ENCODE results near the gene TCERG1. TPM values are rescaled to one million over a fixed set of nuclear protein-coding genes. Genes with fewer than 3 reads are reported as not detected.

The TCERG1 gene
- total and polyA plus RNA-seq, 9 of the 15 experiments (the other 6 are each of a cell fraction or from before 2014, with no cell fraction given): 50.3 to 148 (median 119) TPM

DNA sequence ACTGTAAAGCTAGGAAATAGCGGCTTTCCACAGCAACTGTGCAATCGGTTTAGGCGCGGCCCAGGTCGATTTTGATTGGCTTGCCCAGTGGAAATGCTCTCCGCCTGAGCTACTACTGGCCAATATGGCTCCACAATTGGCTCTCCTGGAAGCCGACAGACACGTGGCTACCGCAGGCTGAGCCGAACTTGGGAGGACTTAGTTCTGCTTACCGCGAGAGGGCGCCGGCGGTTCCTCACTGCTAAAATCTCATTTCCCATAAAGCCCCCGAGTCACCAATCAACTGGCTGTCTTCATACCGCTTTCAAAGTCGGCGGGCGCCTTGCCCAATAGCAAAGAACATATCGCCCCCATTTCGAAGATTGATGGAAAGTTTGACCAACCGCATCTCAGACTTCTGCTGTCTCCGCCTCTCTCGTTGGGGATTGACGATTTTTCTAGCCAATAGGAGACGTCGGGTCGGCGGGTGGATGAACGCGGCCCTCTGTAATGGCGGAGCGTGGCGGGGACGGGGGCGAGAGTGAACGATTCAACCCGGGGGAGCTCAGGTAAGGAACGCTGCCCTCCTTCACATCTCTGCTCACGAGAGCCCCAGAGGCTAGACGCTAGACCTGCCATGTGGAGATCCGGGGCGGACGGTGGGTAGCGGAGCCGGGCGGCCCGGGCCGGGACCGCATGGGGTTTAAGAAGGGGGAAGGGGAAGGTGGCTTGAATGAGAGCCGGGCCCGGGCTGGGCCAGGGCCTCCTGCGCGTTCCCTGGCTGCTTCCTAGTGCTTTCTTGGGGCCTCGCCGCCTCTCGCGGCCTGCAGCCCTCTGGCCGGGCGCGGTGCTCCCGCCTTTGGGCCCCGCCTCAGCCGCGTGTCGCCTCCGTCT is at the start of gene TCERG1 (continued):
- TF ChIP-seq LARP7 (IDR thresholded peaks at IDR 0.05) (no peak; the same call in 1 of the 2 replicates), ZNF79 (CRISPR knock-in tag; IDR thresholded peaks at IDR 0.05; ENCODE audit: low read depth) (peak; percentile 74), RFX7 (CRISPR knock-in tag; IDR thresholded peaks at IDR 0.05) (no peak), ZNF12 (CRISPR knock-in tag; IDR thresholded peaks at IDR 0.05) (no peak; the same call in 1 of the 2 replicates), ZNF76 (CRISPR knock-in tag; IDR thresholded peaks at IDR 0.05; ENCODE audit: borderline replicate concordance) (peak; percentile 92), ZNF174 (CRISPR knock-in tag; IDR thresholded peaks at IDR 0.05) (no peak), ZNF124 (CRISPR knock-in tag; IDR thresholded peaks at IDR 0.05) (no peak), HIVEP1 (CRISPR knock-in tag; IDR thresholded peaks at IDR 0.05) (no peak), POLR2AphosphoS2 (IDR thresholded peaks at IDR 0.05; ENCODE audit: low read length) (no peak), HMG20B (CRISPR knock-in tag; IDR thresholded peaks at IDR 0.05) (no peak; the same call in 1 of the 2 replicates), HNRNPUL1 (IDR thresholded peaks at IDR 0.05; ENCODE audit: low read length) (no peak), MEF2D (tag; conservative IDR thresholded peaks at IDR 0.05; ENCODE audit: low read depth) (peak; percentile 86), ARHGAP35 (IDR thresholded peaks at IDR 0.05; ENCODE audit: partially characterized antibody) (no peak), CBFA2T2 (conservative IDR thresholded peaks at IDR 0.05) (no peak), HEY1 (CRISPR knock-in tag; IDR thresholded peaks at IDR 0.05; ENCODE audit: borderline replicate concordance) (no peak), STAG1 (CRISPR knock-in tag; IDR thresholded peaks at IDR 0.05; ENCODE audit: borderline replicate concordance) (peak; percentile 35; the same call in 1 of the 2 replicates), DDX20 (tag; IDR thresholded peaks at IDR 0.05; ENCODE audit: low read depth) (peak; percentile 59; the same call in 1 of the 2 replicates)
- TF ChIP-seq, protein P1, sequence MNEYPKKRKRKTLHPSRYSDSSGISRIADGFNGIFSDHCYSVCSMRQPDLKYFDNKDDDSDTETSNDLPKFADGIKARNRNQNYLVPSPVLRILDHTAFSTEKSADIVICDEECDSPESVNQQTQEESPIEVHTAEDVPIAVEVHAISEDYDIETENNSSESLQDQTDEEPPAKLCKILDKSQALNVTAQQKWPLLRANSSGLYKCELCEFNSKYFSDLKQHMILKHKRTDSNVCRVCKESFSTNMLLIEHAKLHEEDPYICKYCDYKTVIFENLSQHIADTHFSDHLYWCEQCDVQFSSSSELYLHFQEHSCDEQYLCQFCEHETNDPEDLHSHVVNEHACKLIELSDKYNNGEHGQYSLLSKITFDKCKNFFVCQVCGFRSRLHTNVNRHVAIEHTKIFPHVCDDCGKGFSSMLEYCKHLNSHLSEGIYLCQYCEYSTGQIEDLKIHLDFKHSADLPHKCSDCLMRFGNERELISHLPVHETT (CRISPR knock-in tag; conservative IDR thresholded peaks at IDR 0.05 in 1 of 2, IDR thresholded peaks at IDR 0.05 in 1 of 2): peak in 1 of 2 experiments; percentile 94; a peak in 2 of 4 replicates
- TF ChIP-seq, protein P2, sequence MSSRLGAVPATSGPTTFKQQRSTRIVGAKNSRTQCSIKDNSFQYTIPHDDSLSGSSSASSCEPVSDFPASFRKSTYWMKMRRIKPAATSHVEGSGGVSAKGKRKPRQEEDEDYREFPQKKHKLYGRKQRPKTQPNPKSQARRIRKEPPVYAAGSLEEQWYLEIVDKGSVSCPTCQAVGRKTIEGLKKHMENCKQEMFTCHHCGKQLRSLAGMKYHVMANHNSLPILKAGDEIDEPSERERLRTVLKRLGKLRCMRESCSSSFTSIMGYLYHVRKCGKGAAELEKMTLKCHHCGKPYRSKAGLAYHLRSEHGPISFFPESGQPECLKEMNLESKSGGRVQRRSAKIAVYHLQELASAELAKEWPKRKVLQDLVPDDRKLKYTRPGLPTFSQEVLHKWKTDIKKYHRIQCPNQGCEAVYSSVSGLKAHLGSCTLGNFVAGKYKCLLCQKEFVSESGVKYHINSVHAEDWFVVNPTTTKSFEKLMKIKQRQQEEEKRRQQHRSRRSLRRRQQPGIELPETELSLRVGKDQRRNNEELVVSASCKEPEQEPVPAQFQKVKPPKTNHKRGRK (tag; IDR thresholded peaks at IDR 0.05): no peak
- TF ChIP-seq, protein P3, sequence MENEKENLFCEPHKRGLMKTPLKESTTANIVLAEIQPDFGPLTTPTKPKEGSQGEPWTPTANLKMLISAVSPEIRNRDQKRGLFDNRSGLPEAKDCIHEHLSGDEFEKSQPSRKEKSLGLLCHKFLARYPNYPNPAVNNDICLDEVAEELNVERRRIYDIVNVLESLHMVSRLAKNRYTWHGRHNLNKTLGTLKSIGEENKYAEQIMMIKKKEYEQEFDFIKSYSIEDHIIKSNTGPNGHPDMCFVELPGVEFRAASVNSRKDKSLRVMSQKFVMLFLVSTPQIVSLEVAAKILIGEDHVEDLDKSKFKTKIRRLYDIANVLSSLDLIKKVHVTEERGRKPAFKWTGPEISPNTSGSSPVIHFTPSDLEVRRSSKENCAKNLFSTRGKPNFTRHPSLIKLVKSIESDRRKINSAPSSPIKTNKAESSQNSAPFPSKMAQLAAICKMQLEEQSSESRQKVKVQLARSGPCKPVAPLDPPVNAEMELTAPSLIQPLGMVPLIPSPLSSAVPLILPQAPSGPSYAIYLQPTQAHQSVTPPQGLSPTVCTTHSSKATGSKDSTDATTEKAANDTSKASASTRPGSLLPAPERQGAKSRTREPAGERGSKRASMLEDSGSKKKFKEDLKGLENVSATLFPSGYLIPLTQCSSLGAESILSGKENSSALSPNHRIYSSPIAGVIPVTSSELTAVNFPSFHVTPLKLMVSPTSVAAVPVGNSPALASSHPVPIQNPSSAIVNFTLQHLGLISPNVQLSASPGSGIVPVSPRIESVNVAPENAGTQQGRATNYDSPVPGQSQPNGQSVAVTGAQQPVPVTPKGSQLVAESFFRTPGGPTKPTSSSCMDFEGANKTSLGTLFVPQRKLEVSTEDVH (IDR thresholded peaks at IDR 0.05; ENCODE audit: low read depth, partially characterized antibody): peak; percentile 51
- TF ChIP-seq, protein P4, sequence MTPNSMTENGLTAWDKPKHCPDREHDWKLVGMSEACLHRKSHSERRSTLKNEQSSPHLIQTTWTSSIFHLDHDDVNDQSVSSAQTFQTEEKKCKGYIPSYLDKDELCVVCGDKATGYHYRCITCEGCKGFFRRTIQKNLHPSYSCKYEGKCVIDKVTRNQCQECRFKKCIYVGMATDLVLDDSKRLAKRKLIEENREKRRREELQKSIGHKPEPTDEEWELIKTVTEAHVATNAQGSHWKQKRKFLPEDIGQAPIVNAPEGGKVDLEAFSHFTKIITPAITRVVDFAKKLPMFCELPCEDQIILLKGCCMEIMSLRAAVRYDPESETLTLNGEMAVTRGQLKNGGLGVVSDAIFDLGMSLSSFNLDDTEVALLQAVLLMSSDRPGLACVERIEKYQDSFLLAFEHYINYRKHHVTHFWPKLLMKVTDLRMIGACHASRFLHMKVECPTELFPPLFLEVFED (CRISPR knock-in tag; conservative IDR thresholded peaks at IDR 0.05): no peak; the same call in 1 of the 2 replicates
